Measurements from ENCODE around the gene HEXB. TPM values are rescaled to one million over a fixed set of nuclear protein-coding genes. Genes with fewer than 3 reads are reported as not detected.

The HEXB gene
- total RNA-seq, 1 experiment from 2014 or later: 301 TPM

DNA sequence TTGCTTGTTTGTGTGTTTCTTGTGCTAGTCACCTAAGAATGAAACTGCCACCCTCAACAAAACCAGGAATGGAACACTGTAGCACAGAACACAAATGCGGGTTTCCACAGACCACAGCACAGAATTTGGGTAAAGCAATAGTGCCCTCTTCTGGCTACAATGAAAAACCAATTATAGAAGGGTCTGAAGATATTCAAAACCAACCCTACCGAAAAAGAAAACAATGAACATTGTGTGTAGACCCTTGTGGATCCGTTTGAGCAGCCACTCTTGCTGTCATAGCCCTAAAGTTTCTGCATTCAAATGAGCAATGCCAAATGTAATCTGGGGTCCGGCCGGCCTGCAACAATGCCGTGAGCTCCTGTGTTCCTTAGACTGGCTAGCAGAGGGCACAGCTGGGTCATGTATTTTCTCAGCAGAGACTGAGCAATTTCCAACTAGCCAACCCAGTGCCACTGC lies 36.2 kb upstream of the HEXB start:
- Histone ChIP-seq H3K4me3 (no peak overlapping the region), H3K9me3 (replicated peaks) (no peaks in the 10 kb centered on the region), H3K4me1 (replicated peaks) (peaks cover 19% of the 10 kb centered on the region), H3K27ac (0 out of 2 replicates have a peak overlapping the region, but pooled peaks have one; percentile 2), H3K27me3 (replicated peaks) (no peaks in the 10 kb centered on the region), H3K36me3 (no peaks in the 10 kb centered on the region; the same call in 1 of the 2 replicates)
- DNase-seq (ENCODE audit: low read depth in 1 of 2, low spot score in 2 of 2): peak in 1 of 2 experiments; percentile 69

DNA sequence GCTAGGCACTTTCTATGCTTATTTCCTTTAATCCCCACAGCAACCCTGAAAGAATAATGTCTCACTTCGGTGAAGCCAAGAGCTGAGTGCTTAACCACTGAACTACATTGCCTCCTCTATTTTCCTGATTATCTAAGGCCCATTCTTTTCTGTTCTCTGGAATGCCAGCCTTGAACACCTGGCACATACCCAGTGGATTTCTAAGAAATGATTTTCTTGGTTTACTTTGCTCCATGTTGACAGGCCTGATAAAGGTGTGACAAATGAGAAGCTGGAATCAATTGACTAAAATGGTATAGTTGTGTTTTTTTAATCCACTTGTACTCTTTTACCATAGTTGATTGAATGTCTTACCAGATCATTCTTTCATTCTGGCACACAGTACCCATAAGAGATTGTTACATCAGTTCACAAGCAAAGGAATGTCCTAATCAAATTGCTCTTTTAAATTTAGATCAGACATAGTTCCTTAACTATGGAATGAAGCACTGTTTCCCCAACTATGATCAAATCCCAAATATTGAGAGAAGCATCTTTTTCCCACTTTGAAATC lies 35.5 kb upstream of the HEXB start:
- Histone ChIP-seq H3K27ac (no peak overlapping the region), H3K4me1 (replicated peaks) (peaks cover 16% of the 10 kb centered on the region), H3K4me3 (no peak overlapping the region), H3K9me3 (replicated peaks) (no peaks in the 10 kb centered on the region), H3K27me3 (replicated peaks) (no peaks in the 10 kb centered on the region), H3K36me3 (no peaks in the 10 kb centered on the region)
- DNase-seq (ENCODE audit: low read depth in 1 of 2, low spot score in 2 of 2): no peak

DNA sequence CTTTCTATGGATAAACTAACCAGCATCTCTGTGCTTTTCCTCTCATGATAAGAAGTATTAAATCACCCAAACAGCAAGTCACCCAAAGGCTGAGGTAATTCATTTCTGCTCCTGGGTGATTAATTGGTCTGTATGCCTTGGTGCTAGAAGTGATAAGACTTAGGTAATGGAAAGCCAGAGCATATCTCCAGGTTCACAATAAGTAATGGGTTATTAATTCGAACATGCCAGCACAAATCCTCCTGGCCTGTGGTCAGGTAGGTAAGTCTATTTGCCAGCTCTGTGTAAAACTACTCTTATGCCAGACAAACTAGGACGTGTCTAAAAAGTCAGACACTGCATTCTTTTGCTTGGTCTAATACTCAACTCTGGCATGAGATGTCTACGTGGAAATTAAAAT lies 33.3 kb upstream of the HEXB start:
- Histone ChIP-seq H3K4me1 (replicated peaks) (peaks cover 16% of the 10 kb centered on the region), H3K9me3 (replicated peaks) (no peaks in the 10 kb centered on the region), H3K36me3 (no peaks in the 10 kb centered on the region), H3K27ac (no peak overlapping the region), H3K4me3 (no peak overlapping the region), H3K27me3 (replicated peaks) (no peaks in the 10 kb centered on the region)
- no peak for DNase-seq (ENCODE audit: low read depth in 1 of 2, low spot score in 2 of 2)

DNA sequence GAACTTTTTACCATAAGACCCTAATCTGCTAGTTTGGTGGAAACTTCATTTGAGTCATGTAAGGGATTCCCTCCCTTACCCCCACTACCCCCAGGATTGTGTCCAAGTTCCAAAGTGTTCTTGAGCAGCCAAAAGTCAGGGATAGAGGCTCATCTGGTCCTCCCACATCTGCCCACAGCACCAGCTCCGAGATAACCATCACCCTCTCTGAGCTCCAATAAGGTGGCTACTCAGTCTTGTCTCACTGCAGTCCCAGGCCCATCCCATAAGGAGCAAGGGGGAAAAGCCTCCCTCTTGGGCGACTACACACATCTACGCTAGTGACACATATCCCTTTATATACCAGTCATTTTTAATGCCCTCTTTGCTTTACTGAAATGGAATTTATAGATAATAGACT lies 32.5 kb upstream of the HEXB start:
- DNase-seq (ENCODE audit: low read depth in 1 of 2, low spot score in 2 of 2): no peak
- Histone ChIP-seq H3K27me3 (replicated peaks) (no peaks in the 10 kb centered on the region), H3K27ac (no peak overlapping the region), H3K36me3 (no peaks in the 10 kb centered on the region), H3K4me1 (replicated peaks) (peaks cover 12% of the 10 kb centered on the region), H3K4me3 (no peak overlapping the region), H3K9me3 (replicated peaks) (no peaks in the 10 kb centered on the region)

DNA sequence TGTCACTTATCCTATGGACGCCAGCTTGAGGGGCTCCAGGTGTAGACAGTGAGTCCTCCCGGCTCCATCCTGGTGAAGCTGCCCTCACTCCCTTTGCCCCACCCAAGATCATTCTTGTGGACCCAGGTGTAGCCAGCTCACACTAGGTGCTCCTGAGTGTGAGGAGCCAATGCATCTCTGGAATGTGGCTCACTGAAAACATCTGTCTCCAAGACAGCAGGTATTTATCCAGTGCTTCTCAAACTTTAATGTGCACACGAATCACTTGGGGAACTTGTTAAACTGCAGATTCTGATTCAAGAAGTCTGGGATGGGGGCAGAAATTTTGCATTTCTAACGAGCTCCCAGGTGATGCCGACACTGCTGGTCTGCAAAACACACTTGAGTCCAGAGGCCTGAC lies 31.0 kb upstream of the HEXB start:
- Histone ChIP-seq H3K4me3 (no peak overlapping the region), H3K36me3 (no peaks in the 10 kb centered on the region), H3K27ac (no peak overlapping the region), H3K4me1 (replicated peaks) (peaks cover 5% of the 10 kb centered on the region), H3K27me3 (replicated peaks) (no peaks in the 10 kb centered on the region), H3K9me3 (replicated peaks) (no peaks in the 10 kb centered on the region)
- DNase-seq (ENCODE audit: low read depth in 1 of 2, low spot score in 2 of 2): no peak

DNA sequence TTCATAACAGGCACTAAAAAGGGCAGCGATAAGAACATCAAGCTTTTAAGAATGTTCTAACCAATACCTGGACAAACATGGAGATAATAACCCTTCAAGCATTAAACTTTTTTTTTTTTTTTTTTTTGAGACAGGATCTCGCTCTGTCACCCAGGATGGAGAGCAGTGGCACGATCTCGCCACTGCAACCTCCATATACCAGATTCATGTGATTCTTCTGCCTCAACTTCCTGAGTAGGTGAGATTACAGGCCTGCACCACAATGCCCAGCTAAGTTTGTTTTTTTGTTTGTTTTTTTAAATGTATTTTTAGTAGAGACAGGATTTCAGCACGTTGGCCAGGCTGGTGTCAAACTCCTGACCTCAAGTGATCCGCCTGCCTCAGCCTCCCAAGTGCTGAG lies 29.8 kb upstream of the HEXB start:
- Histone ChIP-seq H3K4me3 (no peak overlapping the region), H3K27me3 (replicated peaks) (no peaks in the 10 kb centered on the region), H3K4me1 (replicated peaks) (peaks cover 3% of the 10 kb centered on the region), H3K36me3 (no peaks in the 10 kb centered on the region), H3K9me3 (replicated peaks) (no peaks in the 10 kb centered on the region), H3K27ac (no peak overlapping the region)
- DNase-seq (ENCODE audit: low read depth in 1 of 2, low spot score in 2 of 2): no peak

DNA sequence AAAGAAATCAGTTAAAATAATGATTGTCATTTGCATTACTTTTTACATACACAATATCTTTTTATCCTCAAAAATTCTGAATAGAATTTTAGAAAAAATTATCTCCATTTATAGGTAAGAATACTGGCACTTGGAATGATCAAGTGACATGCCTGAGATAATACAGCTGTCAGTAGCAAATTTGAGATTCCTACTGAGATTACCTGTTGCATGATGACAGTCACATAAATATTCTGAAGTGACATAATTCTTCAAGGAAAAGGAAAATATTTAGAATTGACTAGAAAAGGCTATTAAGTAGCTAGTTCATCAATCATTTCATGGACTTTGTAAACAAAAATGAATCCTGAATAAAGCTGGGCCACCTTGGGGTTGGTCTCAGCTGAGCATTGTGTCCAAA lies 29.3 kb upstream of the HEXB start:
- Histone ChIP-seq H3K4me3 (no peak overlapping the region), H3K4me1 (replicated peaks) (peaks cover 6% of the 10 kb centered on the region), H3K27me3 (replicated peaks) (no peaks in the 10 kb centered on the region), H3K27ac (no peak overlapping the region), H3K9me3 (replicated peaks) (no peaks in the 10 kb centered on the region), H3K36me3 (no peaks in the 10 kb centered on the region)
- DNase-seq (ENCODE audit: low read depth in 1 of 2, low spot score in 2 of 2): no peak

DNA sequence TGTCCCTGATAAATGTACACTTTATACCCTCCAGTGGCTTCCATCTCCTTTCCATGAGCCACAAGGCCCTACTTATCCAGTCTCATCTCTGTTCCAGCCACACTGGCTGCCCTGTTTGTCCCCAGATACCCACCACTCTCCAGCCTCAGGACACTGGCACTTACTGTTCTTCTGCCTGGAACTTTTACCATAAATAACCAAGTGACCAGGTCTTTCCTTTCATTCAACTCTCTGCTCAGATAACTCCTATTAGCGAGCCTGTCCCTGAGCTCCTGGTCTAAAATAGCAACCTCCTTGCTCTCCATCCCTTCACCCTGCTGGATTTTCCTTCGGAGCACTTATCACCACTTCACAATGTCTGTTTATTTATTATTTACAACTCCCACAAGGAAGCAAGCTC lies 27.9 kb upstream of the HEXB start:
- H3K27me3 ChIP-seq (replicated peaks): no peaks in the 10 kb centered on the region
- H3K4me3 ChIP-seq: no peak overlapping the region
- no peaks in the 10 kb centered on the region for H3K9me3 ChIP-seq (replicated peaks)
- no peaks in the 10 kb centered on the region for H3K36me3 ChIP-seq
- no peak for DNase-seq (ENCODE audit: low read depth in 1 of 2, low spot score in 2 of 2)
- H3K27ac ChIP-seq: no peak overlapping the region
- H3K4me1 ChIP-seq (replicated peaks): peaks cover 6% of the 10 kb centered on the region

DNA sequence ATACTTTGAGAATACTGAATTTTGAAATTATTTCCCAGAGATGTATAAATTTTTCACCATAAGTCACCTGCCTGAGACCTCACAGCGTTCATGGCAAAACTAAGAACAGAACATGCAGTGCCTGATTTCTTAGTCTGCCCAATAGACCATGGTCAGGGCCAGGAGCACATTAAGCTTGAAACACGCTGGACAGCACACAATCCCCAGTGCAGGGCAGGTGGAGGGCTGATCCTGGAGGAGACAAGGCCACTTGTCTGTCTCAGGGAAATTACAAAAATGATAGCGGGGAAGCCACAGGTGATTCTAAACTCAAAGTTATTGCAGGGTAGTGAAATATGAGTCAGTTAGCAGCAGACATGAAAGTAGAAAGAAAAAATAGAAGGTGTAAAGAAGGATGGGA lies 25.9 kb upstream of the HEXB start:
- no peak for DNase-seq (ENCODE audit: low read depth in 1 of 2, low spot score in 2 of 2)
- no peak overlapping the region for H3K27ac ChIP-seq
- no peaks in the 10 kb centered on the region for H3K9me3 ChIP-seq (replicated peaks)
- H3K4me3 ChIP-seq: no peak overlapping the region
- H3K27me3 ChIP-seq (replicated peaks): no peaks in the 10 kb centered on the region
- no peaks in the 10 kb centered on the region for H3K36me3 ChIP-seq
- H3K4me1 ChIP-seq (replicated peaks): peaks cover 6% of the 10 kb centered on the region

DNA sequence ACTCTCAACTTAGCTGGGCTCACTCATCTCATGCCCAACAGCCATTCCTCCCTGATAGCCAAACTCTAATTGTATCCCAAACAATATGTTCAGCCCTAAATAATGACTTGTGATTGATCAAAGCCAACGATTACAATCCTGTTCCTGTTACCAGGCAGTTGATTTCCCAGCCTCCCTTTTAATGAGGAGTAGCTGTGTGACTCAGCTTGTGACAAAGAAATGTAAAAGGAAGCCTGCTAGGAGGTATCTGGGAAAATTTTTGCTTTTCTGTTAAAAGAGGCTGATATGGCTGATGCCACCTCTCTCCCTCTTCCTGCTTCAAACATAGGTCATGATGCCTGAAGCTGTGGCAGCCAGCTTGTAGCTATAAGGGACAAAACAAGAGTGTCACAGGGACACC lies 24.9 kb upstream of the HEXB start:
- DNase-seq (ENCODE audit: low read depth in 1 of 2, low spot score in 2 of 2): no peak
- no peak overlapping the region for H3K27ac ChIP-seq
- no peaks in the 10 kb centered on the region for H3K9me3 ChIP-seq (replicated peaks)
- H3K4me1 ChIP-seq (replicated peaks): peaks cover 6% of the 10 kb centered on the region
- H3K27me3 ChIP-seq (replicated peaks): no peaks in the 10 kb centered on the region
- H3K4me3 ChIP-seq: no peak overlapping the region
- H3K36me3 ChIP-seq: no peaks in the 10 kb centered on the region

DNA sequence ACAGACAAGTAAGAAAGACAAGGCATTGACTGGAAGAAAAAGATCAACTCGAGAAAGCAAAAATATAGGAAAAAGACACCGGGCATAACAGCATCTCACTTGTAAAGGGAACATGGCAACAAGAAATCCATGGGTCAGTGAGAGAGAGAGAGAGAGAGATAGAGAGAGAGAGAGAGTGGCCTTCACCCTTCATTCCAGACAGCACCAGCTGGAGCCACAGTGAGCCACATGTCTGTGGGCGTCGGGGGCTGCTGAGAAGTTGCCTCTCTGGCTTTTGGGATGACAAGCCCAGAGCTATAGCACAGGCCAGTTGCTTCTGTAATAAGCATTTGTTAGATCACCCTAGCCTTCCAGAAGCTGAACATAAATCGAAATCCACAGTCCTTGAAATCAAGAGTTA lies 24.2 kb upstream of the HEXB start:
- H3K4me1 ChIP-seq (replicated peaks): peaks cover 6% of the 10 kb centered on the region
- H3K9me3 ChIP-seq (replicated peaks): no peaks in the 10 kb centered on the region
- H3K4me3 ChIP-seq: no peak overlapping the region
- no peak overlapping the region for H3K27ac ChIP-seq
- DNase-seq (ENCODE audit: low read depth in 1 of 2, low spot score in 2 of 2): no peak
- H3K27me3 ChIP-seq (replicated peaks): no peaks in the 10 kb centered on the region
- no peaks in the 10 kb centered on the region for H3K36me3 ChIP-seq

DNA sequence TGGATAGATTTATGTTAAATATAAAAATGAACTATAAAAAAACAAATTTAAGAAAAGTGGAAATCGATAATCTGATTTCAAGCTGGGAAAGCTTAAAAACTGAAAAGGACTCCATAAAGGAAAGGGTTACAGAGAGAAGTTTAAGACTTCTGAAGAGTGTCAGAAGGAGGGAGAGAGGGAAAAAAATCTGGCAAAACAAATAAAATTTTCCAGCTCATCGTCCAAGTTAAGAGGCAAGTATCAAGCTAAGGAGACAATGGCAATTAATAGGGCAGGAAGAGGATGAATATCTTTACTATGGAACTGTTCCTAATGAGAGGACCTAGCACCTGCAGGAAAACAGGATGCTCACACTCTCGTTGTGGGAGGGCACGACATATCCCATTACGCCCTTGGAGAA lies 20.5 kb upstream of the HEXB start:
- Histone ChIP-seq H3K4me3 (no peak overlapping the region), H3K4me1 (replicated peaks) (peaks cover 10% of the 10 kb centered on the region), H3K36me3 (no peaks in the 10 kb centered on the region), H3K9me3 (replicated peaks) (no peaks in the 10 kb centered on the region), H3K27me3 (replicated peaks) (no peaks in the 10 kb centered on the region), H3K27ac (no peak overlapping the region)
- DNase-seq (ENCODE audit: low read depth in 1 of 2, low spot score in 2 of 2): no peak

DNA sequence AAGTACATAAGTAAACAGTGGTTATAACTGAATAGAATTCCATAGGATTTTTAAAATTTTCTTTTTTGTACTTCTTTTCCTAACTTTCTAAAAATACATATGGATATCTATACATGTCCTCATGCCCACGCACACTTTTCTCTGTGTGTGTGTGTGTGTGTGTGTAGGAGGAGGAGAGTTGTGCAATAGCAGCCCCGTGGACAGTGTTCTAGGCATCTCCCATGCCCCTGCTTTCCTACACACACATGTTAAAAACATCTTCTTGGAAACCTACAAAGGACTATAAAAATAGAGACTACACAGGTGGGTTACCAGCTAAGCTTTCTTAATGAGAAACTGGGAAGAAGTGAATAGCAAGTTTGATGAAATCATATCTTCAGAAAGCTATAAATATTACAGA lies 19.8 kb upstream of the HEXB start:
- Histone ChIP-seq H3K4me1 (replicated peaks) (peaks cover 7% of the 10 kb centered on the region), H3K9me3 (replicated peaks) (no peaks in the 10 kb centered on the region), H3K27ac (no peak overlapping the region), H3K27me3 (replicated peaks) (no peaks in the 10 kb centered on the region), H3K4me3 (no peak overlapping the region), H3K36me3 (no peaks in the 10 kb centered on the region)
- DNase-seq (ENCODE audit: low read depth in 1 of 2, low spot score in 2 of 2): no peak

DNA sequence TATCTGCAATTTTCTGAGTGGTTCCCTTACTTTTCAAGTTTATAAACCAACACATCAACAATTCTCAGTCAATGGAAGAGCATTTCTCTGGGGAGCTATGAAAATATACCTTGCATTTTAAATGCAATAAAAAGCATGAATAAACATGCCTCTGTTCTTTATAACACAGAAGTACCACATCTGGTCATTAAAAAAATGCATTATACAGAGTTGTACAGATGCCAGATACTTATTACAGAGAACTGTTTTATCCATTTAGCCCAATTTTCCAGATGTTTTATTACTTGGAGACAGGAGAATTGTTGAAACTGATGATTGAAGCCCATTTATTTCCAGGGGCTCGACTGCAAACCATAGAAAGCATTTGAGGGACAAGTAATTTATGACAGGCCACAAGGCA lies 19.2 kb upstream of the HEXB start:
- no peak overlapping the region for H3K27ac ChIP-seq
- no peak for DNase-seq (ENCODE audit: low read depth in 1 of 2, low spot score in 2 of 2)
- H3K4me1 ChIP-seq (replicated peaks): peaks cover 5% of the 10 kb centered on the region; the same call in 1 of the 2 replicates
- no peaks in the 10 kb centered on the region for H3K36me3 ChIP-seq
- H3K9me3 ChIP-seq (replicated peaks): no peaks in the 10 kb centered on the region
- H3K27me3 ChIP-seq (replicated peaks): no peaks in the 10 kb centered on the region
- no peak overlapping the region for H3K4me3 ChIP-seq

DNA sequence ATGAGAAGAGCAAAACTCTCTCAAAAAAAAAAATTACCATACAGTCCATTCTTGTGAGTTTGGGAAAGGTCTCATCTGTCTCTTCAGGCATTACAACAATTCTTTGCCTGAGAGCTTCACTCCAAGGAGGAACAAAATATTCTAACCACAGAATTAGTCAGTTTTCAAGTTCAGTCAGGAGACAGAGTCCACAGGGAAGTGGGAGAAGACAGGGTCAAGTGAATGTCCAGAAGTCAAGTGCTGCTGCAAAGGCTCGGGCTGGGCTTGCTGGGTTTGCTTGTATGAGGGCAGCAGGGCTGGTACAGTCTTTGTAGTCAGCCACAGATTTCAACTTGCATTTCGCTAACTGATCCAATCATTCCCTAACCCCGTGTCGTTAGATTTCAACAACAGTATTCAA lies 17.6 kb upstream of the HEXB start:
- peaks cover 5% of the 10 kb centered on the region; the same call in 1 of the 2 replicates for H3K4me1 ChIP-seq (replicated peaks)
- H3K27ac ChIP-seq: no peak overlapping the region
- DNase-seq (ENCODE audit: low read depth in 1 of 2, low spot score in 2 of 2): no peak
- no peak overlapping the region for H3K4me3 ChIP-seq
- H3K27me3 ChIP-seq (replicated peaks): no peaks in the 10 kb centered on the region
- H3K9me3 ChIP-seq (replicated peaks): no peaks in the 10 kb centered on the region
- H3K36me3 ChIP-seq: no peaks in the 10 kb centered on the region

All from SJSA1 (cell line).